Stimulated activated CD8-positive, alpha-beta memory T cell treated with anti-CD3 and anti-CD28 coated beads, Interleukin-7, amount 100 ng/mL, for 24 hours (primary cell): Measurements from ENCODE around the gene ACKR4.
"Not testable (repeated sequence)": the region's sequence is repeated elsewhere in the genome, so short reads cannot be mapped to it uniquely, and the experiment has no call there.

Source experiments
- DNase-seq: peaks from one replicate; pipeline ENCODE4 v3.0.0-alpha.2; 2020; ENCODE audit warnings: low read depth

Gene ACKR4

DNA sequence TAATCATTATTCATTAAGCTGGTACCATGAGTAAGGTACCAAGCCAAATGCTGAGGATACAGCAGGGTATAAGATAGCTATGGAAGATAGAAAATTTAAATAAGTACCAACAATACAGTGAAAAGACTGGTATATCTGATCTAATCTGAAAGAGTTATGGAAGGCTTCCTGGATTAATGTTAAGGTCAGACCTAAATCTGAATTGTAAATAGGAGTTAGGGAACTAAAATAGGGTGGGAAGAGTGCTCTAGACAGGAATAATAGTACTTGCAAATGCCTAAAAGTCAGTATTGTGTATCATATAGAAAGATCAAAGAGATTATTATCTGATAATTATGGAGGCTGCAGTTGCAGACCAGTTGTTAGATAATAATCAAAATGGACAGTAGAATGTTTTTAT is 2.6 kb upstream of the ACKR4 start:
- DNase-seq, result no peak

DNA sequence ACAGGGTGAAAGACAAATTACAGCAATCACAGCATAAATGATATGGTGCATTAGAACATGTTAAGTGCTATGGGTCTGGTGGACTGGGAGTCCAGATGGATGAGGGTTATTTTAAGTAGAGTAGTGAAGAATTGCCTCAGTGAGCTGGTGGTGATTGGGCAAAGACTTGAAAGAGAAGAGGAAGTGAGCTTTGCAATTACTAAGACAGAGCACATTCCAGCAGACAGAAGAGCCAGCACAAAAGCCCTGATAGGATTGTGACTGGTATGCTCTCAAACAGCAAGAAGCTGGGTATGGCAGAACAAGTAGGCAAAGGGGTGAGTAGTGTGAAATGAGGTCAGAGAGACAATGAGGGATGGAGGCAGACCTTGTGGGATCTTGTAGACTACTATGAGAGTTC is 2.1 kb upstream of the ACKR4 start:
- DNase-seq, result no peak

- DNase-seq, result no peak
Measured at GRCh38 chr3:132596326-132596725, 744 bp upstream of the ACKR4 start.

GRCh38 chr3:132597660-132598059 is 590 bp downstream of the ACKR4 start:
- no peak for DNase-seq

DNA sequence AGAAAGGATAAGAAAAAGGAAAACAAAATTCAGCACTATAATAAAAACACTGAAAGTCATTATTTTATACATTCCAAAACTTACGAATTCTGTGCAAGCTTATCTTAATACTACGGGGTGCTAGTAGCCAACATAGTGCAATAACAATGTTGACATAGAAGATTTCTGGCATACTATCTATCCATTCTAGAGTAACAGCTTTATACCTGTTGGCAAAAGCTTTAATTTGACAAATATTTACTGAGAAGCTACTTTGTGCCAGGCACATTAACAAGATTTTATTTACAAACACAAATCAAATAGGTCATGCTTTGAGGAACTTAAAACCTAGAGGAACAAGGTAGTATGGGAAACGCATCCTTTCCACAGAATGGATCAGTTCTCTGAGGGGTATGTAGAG is 1.1 kb downstream of the ACKR4 start:
- DNase-seq, result no peak

GRCh38 chr3:132600614-132601013 is 3.5 kb downstream of the ACKR4 start:
- DNase-seq, result not testable (repeated sequence)

GRCh38 chr3:132605374-132605792 is 8.3 kb downstream of the ACKR4 start:
- no peak for DNase-seq

DNA sequence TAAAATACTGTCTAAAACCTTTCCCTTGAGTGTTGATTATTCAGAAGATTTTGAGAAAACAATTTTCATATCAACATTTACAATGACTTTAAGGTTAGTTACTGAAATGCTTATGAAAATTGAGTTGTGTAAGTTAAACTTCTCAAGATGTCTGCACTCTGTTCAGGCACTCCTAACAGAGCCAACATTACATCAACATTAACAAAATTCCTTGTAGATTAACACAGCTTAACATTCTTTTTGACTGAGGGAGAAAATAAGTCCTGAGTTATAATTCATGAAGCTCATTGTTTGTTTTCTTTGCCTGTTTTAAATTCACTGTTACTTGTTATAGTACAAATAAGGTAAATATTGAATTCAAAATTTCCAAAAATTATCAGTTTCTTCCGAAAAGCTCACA is 9.0 kb downstream of the ACKR4 start:
- no peak for DNase-seq

DNA sequence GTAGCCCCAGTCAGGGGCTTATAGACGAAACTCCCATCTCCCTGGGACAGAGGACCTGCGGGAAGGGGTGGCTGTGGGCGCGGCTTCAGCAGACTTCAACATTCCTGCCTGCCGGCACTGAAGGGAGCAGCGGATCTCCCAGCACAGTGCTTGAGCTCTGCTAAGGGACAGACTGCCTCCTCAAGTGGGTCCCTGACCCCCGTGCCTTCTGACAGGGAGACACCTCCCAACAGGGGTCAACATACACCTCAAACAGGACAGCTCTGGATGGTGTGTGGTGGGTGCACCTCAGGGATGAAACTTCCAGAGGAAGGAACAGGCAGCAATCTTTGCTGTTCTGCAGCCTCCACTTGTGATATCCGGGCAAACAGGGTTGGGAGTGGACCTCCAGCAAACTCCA is 9.6 kb downstream of the ACKR4 start:
- DNase-seq, result not testable (repeated sequence)

GRCh38 chr3:132615301-132615700 is 18.2 kb downstream of the ACKR4 start:
- DNase-seq, result not testable (repeated sequence)

GRCh38 chr3:132615881-132616280 is 18.8 kb downstream of the ACKR4 start:
- no peak for DNase-seq

- no peak for DNase-seq
Measured at GRCh38 chr3:132616780-132617179, 19.7 kb downstream of the ACKR4 start.

DNA sequence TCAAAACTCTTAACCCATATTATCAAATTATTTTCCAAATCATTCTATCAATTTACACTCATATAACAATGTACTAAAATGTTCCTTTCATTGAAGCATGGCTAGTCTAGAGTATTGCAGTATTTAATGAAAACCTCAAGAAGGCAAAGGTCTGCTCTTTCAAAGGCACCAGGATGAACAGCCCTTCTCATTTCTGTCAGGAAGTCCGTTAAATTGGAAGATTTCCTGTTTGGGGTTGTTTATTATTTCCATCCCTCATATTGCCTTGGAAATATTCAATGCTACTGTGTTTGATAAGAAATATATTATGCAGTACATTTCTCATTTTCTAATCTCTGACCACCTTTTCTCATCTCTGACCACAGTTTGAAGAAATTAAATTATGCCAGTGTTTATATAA is 25.1 kb downstream of the ACKR4 start:
- DNase-seq, result no peak

GRCh38 chr3:132622761-132623160 is 25.7 kb downstream of the ACKR4 start:
- no peak for DNase-seq

GRCh38 chr3:132623646-132624045 is 26.6 kb downstream of the ACKR4 start:
- DNase-seq, result no peak

- DNase-seq, result no peak
Measured at GRCh38 chr3:132624790-132625189, 27.7 kb downstream of the ACKR4 start.

- no peak for DNase-seq
Measured at GRCh38 chr3:132625613-132626012, 28.5 kb downstream of the ACKR4 start.

DNA sequence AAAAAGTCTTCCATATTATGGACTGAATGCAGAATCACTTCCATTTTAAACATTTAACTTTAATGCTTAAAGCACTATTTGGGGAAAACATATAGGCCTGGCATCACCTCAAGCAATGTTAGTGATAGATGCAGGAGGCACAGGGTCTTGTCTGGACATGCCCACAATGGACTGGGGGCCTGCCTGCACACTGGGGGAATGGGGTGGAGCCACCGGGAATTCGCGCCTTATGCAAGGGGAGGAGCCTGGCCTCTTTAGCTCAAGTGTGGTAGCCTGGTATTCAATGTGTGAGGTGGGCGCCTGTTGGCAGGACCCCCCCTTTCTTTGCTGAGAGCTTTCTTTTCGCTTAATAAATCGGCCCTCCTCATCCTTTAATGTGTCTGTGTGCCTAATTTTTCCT is 29.9 kb downstream of the ACKR4 start:
- DNase-seq, result no peak

DNA sequence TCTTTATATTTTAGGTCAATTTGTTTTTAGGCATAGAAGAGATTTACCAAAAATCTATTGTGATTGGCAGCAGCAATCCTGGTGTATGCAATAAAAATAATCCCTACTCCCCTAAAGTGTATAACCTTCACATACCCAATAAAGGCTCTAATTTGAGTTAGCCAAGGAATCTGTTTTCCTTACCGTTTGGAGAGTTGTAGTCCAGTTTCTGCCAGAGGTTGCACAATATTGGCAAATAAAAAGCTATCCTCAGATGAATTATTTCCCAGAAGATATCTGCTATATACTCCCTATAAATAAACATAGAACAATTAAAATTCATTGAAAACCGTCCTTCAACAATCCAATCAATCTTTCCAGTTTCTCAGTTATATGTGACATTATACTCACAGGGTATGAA is 31.1 kb downstream of the ACKR4 start:
- DNase-seq, result no peak

GRCh38 chr3:132629928-132630327 is 32.9 kb downstream of the ACKR4 start:
- no peak for DNase-seq

- DNase-seq, result no peak
Measured at GRCh38 chr3:132630612-132631011, 33.5 kb downstream of the ACKR4 start.

- DNase-seq, result no peak
Measured at GRCh38 chr3:132635052-132635451, 38.0 kb downstream of the ACKR4 start.

GRCh38 chr3:132637590-132637989 is 40.5 kb downstream of the ACKR4 start:
- no peak for DNase-seq

GRCh38 chr3:132638706-132639105 is 41.6 kb downstream of the ACKR4 start:
- DNase-seq, result no peak

- not testable (repeated sequence) for DNase-seq
Measured at GRCh38 chr3:132641427-132641826, 44.4 kb downstream of the ACKR4 start.
